ENCODE results near the gene PAM16.
"Not testable (repeated sequence)": the region's sequence is repeated elsewhere in the genome, so short reads cannot be mapped to it uniquely, and the experiment has no call there.

PAM16 gene

GRCh38 chr16:4334724-4335495 is 16.2 kb downstream of the PAM16 start:
- TF ChIP-seq CTCF (IDR thresholded peaks at IDR 0.05; ENCODE audit: poor library complexity, severe bottlenecking): no peak
- H3K9me3 ChIP-seq (ENCODE audit: severe bottlenecking): no peaks in the 10 kb centered on the region
- H3K4me1 ChIP-seq (ENCODE audit: insufficient read depth, poor library complexity, severe bottlenecking): no peaks in the 10 kb centered on the region
- H3K27ac ChIP-seq (ENCODE audit: poor library complexity, severe bottlenecking): no peak overlapping the region
- H3K36me3 ChIP-seq (ENCODE audit: low read depth): peaks cover 64% of the 10 kb centered on the region
- ATAC-seq (ENCODE audit: low read depth) (no peak), DNase-seq (ENCODE audit: low spot score) (peak; percentile 63)
- no peaks in the 10 kb centered on the region for H3K27me3 ChIP-seq (ENCODE audit: insufficient read depth, poor library complexity, severe bottlenecking)
- H3K4me3 ChIP-seq (ENCODE audit: severe bottlenecking): no peak overlapping the region

GRCh38 chr16:4333714-4334113 is 17.4 kb downstream of the PAM16 start:
- ATAC-seq (ENCODE audit: low read depth); H3K27ac ChIP-seq (ENCODE audit: poor library complexity, severe bottlenecking): not testable (repeated sequence)

GRCh38 chr16:4333308-4333638 is 17.8 kb downstream of the PAM16 start:
- H3K9me3 ChIP-seq (ENCODE audit: severe bottlenecking): no peaks in the 10 kb centered on the region
- peaks cover 60% of the 10 kb centered on the region for H3K36me3 ChIP-seq (ENCODE audit: low read depth)
- no peak overlapping the region for H3K27ac ChIP-seq (ENCODE audit: poor library complexity, severe bottlenecking)
- H3K27me3 ChIP-seq (ENCODE audit: insufficient read depth, poor library complexity, severe bottlenecking): no peaks in the 10 kb centered on the region
- TF ChIP-seq CTCF (IDR thresholded peaks at IDR 0.05; ENCODE audit: poor library complexity, severe bottlenecking): no peak
- no peak for DNase-seq (ENCODE audit: low spot score)
- no peak for ATAC-seq (ENCODE audit: low read depth)
- no peak overlapping the region for H3K4me3 ChIP-seq (ENCODE audit: severe bottlenecking)
- peaks cover 1% of the 10 kb centered on the region for H3K4me1 ChIP-seq (ENCODE audit: insufficient read depth, poor library complexity, severe bottlenecking)

More at GRCh38 chr16:4333714-4334113, 17.4 kb downstream of the PAM16 start:
- DNase-seq (ENCODE audit: low spot score); H3K4me3 ChIP-seq (ENCODE audit: severe bottlenecking); H3K9me3 ChIP-seq (ENCODE audit: severe bottlenecking); H3K27me3 ChIP-seq (ENCODE audit: insufficient read depth, poor library complexity, severe bottlenecking); H3K4me1 ChIP-seq (ENCODE audit: insufficient read depth, poor library complexity, severe bottlenecking): not testable (repeated sequence)
- H3K36me3 ChIP-seq (ENCODE audit: low read depth): peaks cover 60% of the 10 kb centered on the region

- Histone ChIP-seq H3K27ac (ENCODE audit: poor library complexity, severe bottlenecking) (no peak overlapping the region), H3K4me1 (ENCODE audit: insufficient read depth, poor library complexity, severe bottlenecking) (peaks cover 2% of the 10 kb centered on the region)
- ATAC-seq (ENCODE audit: low read depth): no peak
Measured at GRCh38 chr16:4332623-4333307, 18.4 kb downstream of the PAM16 start.

GRCh38 chr16:4332083-4332482 is 19.0 kb downstream of the PAM16 start:
- no peaks in the 10 kb centered on the region for H3K9me3 ChIP-seq (ENCODE audit: severe bottlenecking)
- ATAC-seq (ENCODE audit: low read depth) (no peak), DNase-seq (ENCODE audit: low spot score) (peak; percentile 56)
- no peak overlapping the region for H3K27ac ChIP-seq (ENCODE audit: poor library complexity, severe bottlenecking)
- H3K4me3 ChIP-seq (ENCODE audit: severe bottlenecking): no peak overlapping the region
- H3K4me1 ChIP-seq (ENCODE audit: insufficient read depth, poor library complexity, severe bottlenecking): peaks cover 2% of the 10 kb centered on the region
- H3K27me3 ChIP-seq (ENCODE audit: insufficient read depth, poor library complexity, severe bottlenecking): no peaks in the 10 kb centered on the region
- TF ChIP-seq CTCF (IDR thresholded peaks at IDR 0.05; ENCODE audit: poor library complexity, severe bottlenecking): no peak
- H3K36me3 ChIP-seq (ENCODE audit: low read depth): peaks cover 60% of the 10 kb centered on the region

More at GRCh38 chr16:4332623-4333307, 18.4 kb downstream of the PAM16 start:
- Histone ChIP-seq H3K36me3 (ENCODE audit: low read depth) (peaks cover 60% of the 10 kb centered on the region), H3K27me3 (ENCODE audit: insufficient read depth, poor library complexity, severe bottlenecking) (no peaks in the 10 kb centered on the region), H3K4me3 (ENCODE audit: severe bottlenecking) (no peak overlapping the region), H3K9me3 (ENCODE audit: severe bottlenecking) (no peaks in the 10 kb centered on the region)
- DNase-seq (ENCODE audit: low spot score): no peak
- TF ChIP-seq CTCF (IDR thresholded peaks at IDR 0.05; ENCODE audit: poor library complexity, severe bottlenecking): no peak

All from RWPE2 (cell line).